WERI-Rb-1 (cell line): Measurements from ENCODE around the gene INTS3.
"Not testable (repeated sequence)": the region's sequence is repeated elsewhere in the genome, so short reads cannot be mapped to it uniquely, and the experiment has no call there.

Experiments used
- DNase-seq: peaks from one replicate; pipeline ENCODE4 v3.0.0-alpha.2; 2020
- H3K27ac ChIP-seq: fragments of 250-450 bp; sonication (Bioruptor Pico); 2 replicates; pipeline ENCODE4 v1.5.1; 2020; ENCODE audit warnings: mild to moderate bottlenecking, moderate library complexity
- H3K27me3 ChIP-seq: fragments of 250-450 bp; sonication (Bioruptor Pico); 2 replicates; pipeline ENCODE4 v1.5.1; 2021; ENCODE audit warnings: mild to moderate bottlenecking, low read depth, moderate library complexity; ENCODE audit not compliant: insufficient read depth, severe bottlenecking
- H3K36me3 ChIP-seq: fragments of 250-450 bp; sonication (Bioruptor Pico); 2 replicates; pipeline ENCODE4 v1.5.1; 2020; ENCODE audit warnings: mild to moderate bottlenecking, moderate library complexity
- H3K4me3 ChIP-seq: 2 replicates; pipeline ENCODE4 v1.5.1; 2011; ENCODE audit warnings: low read depth, mild to moderate bottlenecking, control low read depth, low read length
- H3K9me3 ChIP-seq: fragments of 250-450 bp; sonication (Bioruptor Pico); 2 replicates; pipeline ENCODE4 v1.5.1; 2021; ENCODE audit warnings: mild to moderate bottlenecking, moderate library complexity; ENCODE audit not compliant: severe bottlenecking
- TF ChIP-seq, protein P1 (sequence below): IDR thresholded peaks from 2 replicates; pipeline ENCODE4 v1.5.1; 2011; ENCODE audit warnings: low read depth, mild to moderate bottlenecking, control low read depth, inconsistent platforms, low read length

INTS3 gene

DNA sequence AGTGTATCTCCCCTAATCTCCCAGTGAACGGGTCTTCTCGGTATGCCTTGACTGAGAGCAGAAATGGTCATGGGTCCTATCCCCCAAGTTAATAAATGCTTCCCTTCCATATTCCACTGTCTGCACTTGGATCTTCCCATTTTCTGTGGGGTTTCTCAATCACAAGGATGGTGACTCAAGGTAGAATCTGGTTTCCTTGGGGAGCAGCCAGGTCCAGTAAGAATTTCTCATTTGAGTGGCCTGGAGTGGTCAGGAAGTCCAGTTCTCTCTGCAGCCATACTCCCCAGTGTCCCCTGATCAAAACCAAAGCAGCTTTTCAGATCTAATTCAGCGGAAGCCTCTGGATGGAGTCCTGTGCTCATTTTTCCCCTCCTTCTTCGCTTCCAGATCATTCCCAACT lies 32.6 kb downstream of the INTS3 start:
- Histone ChIP-seq H3K9me3 (no peaks in the 10 kb centered on the region), H3K36me3 (peaks cover 97% of the 10 kb centered on the region), H3K4me3 (no peak overlapping the region), H3K27ac (no peak overlapping the region), H3K27me3 (no peaks in the 10 kb centered on the region)
- TF ChIP-seq, protein P1, sequence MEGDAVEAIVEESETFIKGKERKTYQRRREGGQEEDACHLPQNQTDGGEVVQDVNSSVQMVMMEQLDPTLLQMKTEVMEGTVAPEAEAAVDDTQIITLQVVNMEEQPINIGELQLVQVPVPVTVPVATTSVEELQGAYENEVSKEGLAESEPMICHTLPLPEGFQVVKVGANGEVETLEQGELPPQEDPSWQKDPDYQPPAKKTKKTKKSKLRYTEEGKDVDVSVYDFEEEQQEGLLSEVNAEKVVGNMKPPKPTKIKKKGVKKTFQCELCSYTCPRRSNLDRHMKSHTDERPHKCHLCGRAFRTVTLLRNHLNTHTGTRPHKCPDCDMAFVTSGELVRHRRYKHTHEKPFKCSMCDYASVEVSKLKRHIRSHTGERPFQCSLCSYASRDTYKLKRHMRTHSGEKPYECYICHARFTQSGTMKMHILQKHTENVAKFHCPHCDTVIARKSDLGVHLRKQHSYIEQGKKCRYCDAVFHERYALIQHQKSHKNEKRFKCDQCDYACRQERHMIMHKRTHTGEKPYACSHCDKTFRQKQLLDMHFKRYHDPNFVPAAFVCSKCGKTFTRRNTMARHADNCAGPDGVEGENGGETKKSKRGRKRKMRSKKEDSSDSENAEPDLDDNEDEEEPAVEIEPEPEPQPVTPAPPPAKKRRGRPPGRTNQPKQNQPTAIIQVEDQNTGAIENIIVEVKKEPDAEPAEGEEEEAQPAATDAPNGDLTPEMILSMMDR = no peak
- no peak for DNase-seq

DNA sequence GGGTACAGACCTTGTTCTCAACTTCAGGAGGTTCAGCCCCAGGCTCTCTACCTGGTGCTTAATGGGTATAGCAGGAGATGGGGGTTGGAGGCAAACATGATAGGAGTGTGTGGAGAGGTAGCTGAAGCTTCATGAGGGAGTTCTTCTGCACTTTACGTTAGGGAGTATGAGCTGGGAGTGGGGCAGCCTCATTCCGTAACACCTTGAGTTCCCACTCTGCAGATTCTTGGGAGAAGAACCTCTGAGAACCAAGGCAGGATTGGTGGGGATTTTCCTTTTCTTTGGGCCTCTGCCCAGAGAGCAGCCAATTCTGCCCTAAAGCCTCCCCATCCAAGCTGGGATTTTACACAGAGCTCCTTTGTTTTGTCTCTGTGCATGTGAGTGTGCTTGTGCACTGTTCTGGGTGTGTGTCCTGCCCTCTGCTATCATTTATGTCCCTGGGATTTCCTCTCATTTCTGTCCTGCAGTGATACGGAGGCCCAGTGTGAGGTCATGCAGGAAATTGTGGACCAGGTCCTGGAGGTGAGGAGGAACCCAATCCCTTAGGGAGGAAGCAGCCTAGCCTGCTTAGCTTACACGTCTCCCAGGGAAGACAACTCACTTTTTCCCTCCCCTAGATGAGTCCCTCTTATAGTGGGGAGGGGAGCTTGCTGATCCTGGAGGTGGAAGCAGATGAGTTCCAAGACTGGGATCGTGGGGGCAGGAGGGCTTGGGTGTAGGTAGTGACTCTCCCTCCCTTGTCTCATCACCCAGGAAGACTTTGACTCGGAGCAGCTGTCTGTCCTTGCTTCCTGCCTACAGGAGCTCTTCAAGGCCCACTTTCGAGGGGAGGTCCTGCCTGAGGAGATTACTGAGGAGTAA lies 35.7 kb downstream of the INTS3 start:
- peaks cover 93% of the 10 kb centered on the region for H3K36me3 ChIP-seq
- H3K4me3 ChIP-seq = no peak overlapping the region
- no peaks in the 10 kb centered on the region for H3K27me3 ChIP-seq
- TF ChIP-seq, protein P1 = no peak
- H3K9me3 ChIP-seq = no peaks in the 10 kb centered on the region
- no peak overlapping the region for H3K27ac ChIP-seq
- no peak for DNase-seq

- Histone ChIP-seq H3K36me3 (peaks cover 93% of the 10 kb centered on the region), H3K4me3 (no peak overlapping the region), H3K9me3 (no peaks in the 10 kb centered on the region), H3K27ac (no peak overlapping the region), H3K27me3 (no peaks in the 10 kb centered on the region)
- DNase-seq = no peak
- TF ChIP-seq, protein P1 = no peak
Observed at GRCh38 chr1:153764310-153764709, 36.5 kb downstream of the INTS3 start.

DNA sequence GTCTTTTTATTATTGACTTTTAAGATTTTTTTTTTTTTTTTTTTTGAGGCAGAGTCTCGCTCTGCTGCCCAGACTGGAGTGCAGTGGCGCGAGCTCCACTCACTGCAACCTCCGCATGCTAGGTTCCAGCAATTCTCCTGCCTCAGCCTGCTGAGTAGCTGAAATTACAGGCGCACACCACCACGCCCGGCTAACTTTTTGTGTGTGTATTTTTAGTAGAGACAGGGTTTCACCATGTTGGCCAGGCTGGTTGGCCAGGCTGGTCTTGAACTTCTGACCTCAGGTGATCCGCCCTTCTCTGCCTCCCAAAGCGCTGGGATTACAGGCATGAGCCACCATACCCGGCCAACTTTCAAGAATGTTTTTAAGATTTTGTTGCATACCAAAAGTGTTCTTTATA lies 38.8 kb downstream of the INTS3 start:
- not testable (repeated sequence) for H3K4me3 ChIP-seq, DNase-seq, H3K9me3 ChIP-seq, H3K27me3 ChIP-seq, H3K27ac ChIP-seq
- peaks cover 90% of the 10 kb centered on the region for H3K36me3 ChIP-seq

DNA sequence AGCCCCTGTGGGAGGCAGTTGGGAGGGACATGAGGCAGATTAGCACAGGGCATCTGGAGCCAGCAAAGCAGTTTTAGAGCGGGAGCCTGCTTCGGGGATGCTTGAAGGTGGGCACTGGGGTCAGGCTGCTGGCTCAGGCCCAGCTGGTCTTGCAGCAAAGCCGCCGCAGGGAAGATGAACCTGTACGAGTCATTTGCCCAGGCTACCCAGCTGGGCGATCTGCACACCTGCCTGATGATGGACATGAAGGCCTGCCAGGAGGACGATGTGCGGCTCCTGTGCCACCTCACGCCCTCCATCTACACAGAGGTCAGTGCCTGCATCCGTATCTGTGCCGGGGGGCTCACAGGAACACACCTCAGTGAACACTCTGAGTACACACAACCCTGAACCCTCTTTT lies 39.7 kb downstream of the INTS3 start:
- TF ChIP-seq, protein P1 = no peak
- DNase-seq = no peak
- no peaks in the 10 kb centered on the region for H3K9me3 ChIP-seq
- no peak overlapping the region for H3K4me3 ChIP-seq
- peaks cover 90% of the 10 kb centered on the region for H3K36me3 ChIP-seq
- H3K27me3 ChIP-seq = no peaks in the 10 kb centered on the region
- H3K27ac ChIP-seq = no peak overlapping the region

- H3K27ac ChIP-seq = no peak overlapping the region
- H3K27me3 ChIP-seq = no peaks in the 10 kb centered on the region
- peaks cover 90% of the 10 kb centered on the region for H3K36me3 ChIP-seq
- DNase-seq = no peak
- no peaks in the 10 kb centered on the region for H3K9me3 ChIP-seq
- H3K4me3 ChIP-seq = no peak overlapping the region
- TF ChIP-seq, protein P1 = no peak
Observed at GRCh38 chr1:153768316-153769181, 40.7 kb downstream of the INTS3 start.
